ENCODE results near the gene FCRLB.
"Not testable (repeated sequence)": the region's sequence is repeated elsewhere in the genome, so short reads cannot be mapped to it uniquely, and the experiment has no call there.

Gene FCRLB

GRCh38 chr1:161720422-161720821 lies 922 bp upstream of the FCRLB start:
- DNase-seq (ENCODE audit: low read depth): no peak

- no peak for DNase-seq (ENCODE audit: low read depth)
Observed at GRCh38 chr1:161721738-161722343, 497 bp downstream of the FCRLB start.

- no peak for DNase-seq (ENCODE audit: low read depth)
Observed at GRCh38 chr1:161722406-161722805, 1.1 kb downstream of the FCRLB start.

- DNase-seq (ENCODE audit: low read depth): no peak
Observed at GRCh38 chr1:161723459-161724141, 2.3 kb downstream of the FCRLB start.

- not testable (repeated sequence) for DNase-seq (ENCODE audit: low read depth)
Observed at GRCh38 chr1:161725258-161725907, 4.0 kb downstream of the FCRLB start.

- DNase-seq (ENCODE audit: low read depth): peak; percentile 45
Observed at GRCh38 chr1:161725908-161726472, 4.6 kb downstream of the FCRLB start.

GRCh38 chr1:161726473-161727255 lies 5.3 kb downstream of the FCRLB start:
- DNase-seq (ENCODE audit: low read depth): peak; percentile 95

- DNase-seq (ENCODE audit: low read depth): no peak
Observed at GRCh38 chr1:161727256-161727924, 6.0 kb downstream of the FCRLB start.

GRCh38 chr1:161728376-161729226 lies 7.3 kb downstream of the FCRLB start:
- no peak for DNase-seq (ENCODE audit: low read depth)

- DNase-seq (ENCODE audit: low read depth): no peak
Observed at GRCh38 chr1:161730050-161730564, 8.8 kb downstream of the FCRLB start.

GRCh38 chr1:161731241-161731640 lies 9.9 kb downstream of the FCRLB start:
- no peak for DNase-seq (ENCODE audit: low read depth)

- no peak for DNase-seq (ENCODE audit: low read depth)
Observed at GRCh38 chr1:161731981-161732718, 10.8 kb downstream of the FCRLB start.

GRCh38 chr1:161733526-161733925 lies 12.2 kb downstream of the FCRLB start:
- DNase-seq (ENCODE audit: low read depth): no peak

- DNase-seq (ENCODE audit: low read depth): no peak
Observed at GRCh38 chr1:161735837-161736236, 14.5 kb downstream of the FCRLB start.

- no peak for DNase-seq (ENCODE audit: low read depth)
Observed at GRCh38 chr1:161736335-161736969, 15.1 kb downstream of the FCRLB start.

- no peak for DNase-seq (ENCODE audit: low read depth)
Observed at GRCh38 chr1:161737625-161738024, 16.3 kb downstream of the FCRLB start.

GRCh38 chr1:161738627-161739287 lies 17.4 kb downstream of the FCRLB start:
- peak; percentile 66 for DNase-seq (ENCODE audit: low read depth)

GRCh38 chr1:161739865-161740566 lies 18.7 kb downstream of the FCRLB start:
- DNase-seq (ENCODE audit: low read depth): no peak

Data from CMK (cell line).